Neutrophil (primary cell): ENCODE measurements around the gene METRN.

ENCODE experiments used
- H3K27ac ChIP-seq: fragments of 200-600 bp; sonication (generic); 2 replicates; pipeline ENCODE4 v1.5.1; 2016; ENCODE audit warnings: mild to moderate bottlenecking, moderate library complexity
- H3K27me3 ChIP-seq: fragments of 200-600 bp; sonication (generic); 2 replicates; pipeline ENCODE4 v1.6.0; 2016; ENCODE audit warnings: mild to moderate bottlenecking
- H3K36me3 ChIP-seq: fragments of 200-600 bp; sonication (generic); 2 replicates; pipeline ENCODE4 v1.5.1; 2017
- H3K4me1 ChIP-seq, 2 experiments: fragments of 200-600 bp in 1 of 2; sonication (generic) in 1 of 2; 1 replicate in 1 of 2; 2 replicates in 1 of 2; pipeline versions ENCODE4 v1.5.1 to v1.6.1; 2013 to 2016; ENCODE audit warnings: low read depth in 1 of 2, low read length in 1 of 2, mild to moderate bottlenecking in 1 of 2, moderate library complexity in 1 of 2; ENCODE audit not compliant: control insufficient read depth in 1 of 2, insufficient read depth in 1 of 2
- H3K4me3 ChIP-seq, 2 experiments: fragments of 200-600 bp in 1 of 2; sonication (generic) in 1 of 2; 1 replicate in 1 of 2; 2 replicates in 1 of 2; pipeline ENCODE4 v1.5.1; 2013 to 2016; ENCODE audit warnings: low read depth in 1 of 2, low read length in 1 of 2, mild to moderate bottlenecking in 1 of 2, moderate library complexity in 1 of 2
- H3K9me3 ChIP-seq: fragments of 200-600 bp; sonication (generic); 2 replicates; pipeline ENCODE4 v1.5.1; 2016
- TF ChIP-seq, protein P1 (sequence below): fragments of 200-600 bp; sonication (generic); IDR thresholded peaks from 2 replicates; pipeline ENCODE4 v1.5.1; 2016; ENCODE audit warnings: antibody characterized with exemption

The METRN gene

GRCh38 chr16:679814-680624, 34.9 kb upstream of the METRN start, which contains the start of gene STUB1:
Gene STUB1 (plus strand): TSS chr16:680410. CDS start chr16:680526, 116 bp downstream.
- TF ChIP-seq, protein P1, sequence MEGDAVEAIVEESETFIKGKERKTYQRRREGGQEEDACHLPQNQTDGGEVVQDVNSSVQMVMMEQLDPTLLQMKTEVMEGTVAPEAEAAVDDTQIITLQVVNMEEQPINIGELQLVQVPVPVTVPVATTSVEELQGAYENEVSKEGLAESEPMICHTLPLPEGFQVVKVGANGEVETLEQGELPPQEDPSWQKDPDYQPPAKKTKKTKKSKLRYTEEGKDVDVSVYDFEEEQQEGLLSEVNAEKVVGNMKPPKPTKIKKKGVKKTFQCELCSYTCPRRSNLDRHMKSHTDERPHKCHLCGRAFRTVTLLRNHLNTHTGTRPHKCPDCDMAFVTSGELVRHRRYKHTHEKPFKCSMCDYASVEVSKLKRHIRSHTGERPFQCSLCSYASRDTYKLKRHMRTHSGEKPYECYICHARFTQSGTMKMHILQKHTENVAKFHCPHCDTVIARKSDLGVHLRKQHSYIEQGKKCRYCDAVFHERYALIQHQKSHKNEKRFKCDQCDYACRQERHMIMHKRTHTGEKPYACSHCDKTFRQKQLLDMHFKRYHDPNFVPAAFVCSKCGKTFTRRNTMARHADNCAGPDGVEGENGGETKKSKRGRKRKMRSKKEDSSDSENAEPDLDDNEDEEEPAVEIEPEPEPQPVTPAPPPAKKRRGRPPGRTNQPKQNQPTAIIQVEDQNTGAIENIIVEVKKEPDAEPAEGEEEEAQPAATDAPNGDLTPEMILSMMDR: no peak
- Histone ChIP-seq H3K9me3 (no peaks in the 10 kb centered on the region), H3K27me3 (peaks cover 34% of the 10 kb centered on the region), H3K36me3 (peaks cover 14% of the 10 kb centered on the region), H3K4me1 (peaks cover 43 to 74% of the 10 kb centered on the region in 2 experiments), H3K27ac (peak within 1 kb of the TSS; percentile 86), H3K4me3 (peak within 1 kb of the TSS; percentile 83 to 91)

DNA sequence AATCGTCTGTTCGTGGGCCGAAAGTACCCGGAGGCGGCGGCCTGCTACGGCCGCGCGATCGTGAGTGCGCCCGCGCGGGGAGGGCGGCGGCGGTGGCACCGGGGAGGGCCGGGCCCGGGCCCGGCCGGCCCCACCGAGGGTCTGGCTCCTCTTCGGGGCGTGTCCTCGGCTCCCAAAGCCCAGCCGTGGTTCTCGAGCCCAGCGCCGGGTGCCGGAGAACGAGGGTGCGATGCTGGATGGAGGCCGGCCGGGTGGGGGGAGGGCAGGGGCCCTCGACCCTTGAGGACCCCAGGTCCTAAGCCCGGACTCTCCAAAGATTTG, 34.3 kb upstream of the METRN start:
- peak overlapping the region; percentile 86 for H3K27ac ChIP-seq
- H3K9me3 ChIP-seq: no peaks in the 10 kb centered on the region
- peaks cover 14% of the 10 kb centered on the region for H3K36me3 ChIP-seq
- H3K27me3 ChIP-seq: peaks cover 28% of the 10 kb centered on the region
- TF ChIP-seq, protein P1: no peak
- peak overlapping the region; percentile 83 to 91 for H3K4me3 ChIP-seq
- peaks cover 43 to 69% of the 10 kb centered on the region in 2 experiments for H3K4me1 ChIP-seq

DNA sequence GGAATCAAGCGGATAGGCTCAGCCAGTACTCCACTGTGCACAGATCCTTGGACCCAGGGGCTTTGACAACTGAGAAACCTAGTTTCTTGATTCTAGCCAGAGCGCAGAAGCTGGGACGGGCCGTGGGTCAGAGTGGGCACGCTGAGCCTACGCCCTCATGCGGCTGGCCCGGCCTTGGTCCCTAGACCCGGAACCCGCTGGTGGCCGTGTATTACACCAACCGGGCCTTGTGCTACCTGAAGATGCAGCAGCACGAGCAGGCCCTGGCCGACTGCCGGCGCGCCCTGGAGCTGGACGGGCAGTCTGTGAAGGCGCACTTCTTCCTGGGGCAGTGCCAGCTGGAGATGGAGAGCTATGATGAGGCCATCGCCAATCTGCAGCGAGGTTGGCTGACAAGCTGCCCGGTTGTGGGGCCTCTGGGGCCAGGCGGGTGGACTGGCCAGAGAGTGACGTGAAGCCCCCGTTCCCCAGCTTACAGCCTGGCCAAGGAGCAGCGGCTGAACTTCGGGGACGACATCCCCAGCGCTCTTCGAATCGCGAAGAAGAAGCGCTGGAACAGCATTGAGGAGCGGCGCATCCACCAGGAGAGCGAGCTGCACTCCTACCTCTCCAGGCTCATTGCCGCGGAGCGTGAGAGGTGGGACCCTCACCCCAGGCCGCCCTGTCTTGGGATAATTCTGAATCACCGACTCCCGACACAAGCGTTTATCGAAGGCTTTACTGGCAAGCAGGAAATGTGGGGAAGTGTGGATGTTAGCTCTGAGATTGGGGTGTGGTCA, 33.8 kb upstream of the METRN start:
- TF ChIP-seq, protein P1: no peak

DNA sequence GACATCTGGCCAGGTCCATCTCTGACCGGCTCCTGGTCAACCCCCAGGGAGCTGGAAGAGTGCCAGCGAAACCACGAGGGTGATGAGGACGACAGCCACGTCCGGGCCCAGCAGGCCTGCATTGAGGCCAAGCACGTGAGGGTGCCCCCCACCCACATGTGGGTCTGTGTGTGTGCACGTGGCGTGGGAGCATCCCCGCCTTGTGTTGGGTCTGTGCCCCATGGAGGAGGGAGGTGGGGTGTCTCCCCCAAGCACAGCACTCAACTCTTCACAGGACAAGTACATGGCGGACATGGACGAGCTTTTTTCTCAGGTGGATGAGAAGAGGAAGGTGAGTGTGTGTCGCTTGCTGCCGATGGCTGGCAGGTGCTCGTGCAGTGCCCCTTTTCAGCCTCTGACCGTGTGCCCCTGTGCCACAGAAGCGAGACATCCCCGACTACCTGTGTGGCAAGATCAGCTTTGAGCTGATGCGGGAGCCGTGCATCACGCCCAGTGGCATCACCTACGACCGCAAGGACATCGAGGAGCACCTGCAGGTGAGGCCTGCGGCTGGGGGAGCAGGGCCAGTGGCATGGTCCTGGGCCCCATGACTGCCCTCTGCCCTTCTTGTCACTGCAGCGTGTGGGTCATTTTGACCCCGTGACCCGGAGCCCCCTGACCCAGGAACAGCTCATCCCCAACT, 33.0 kb upstream of the METRN start:
- Histone ChIP-seq H3K4me1 (peaks cover 39 to 63% of the 10 kb centered on the region in 2 experiments), H3K27ac (no peak overlapping the region), H3K9me3 (no peaks in the 10 kb centered on the region), H3K4me3 (peak overlapping the region in 1 of 2 experiments; percentile 2), H3K27me3 (peaks cover 15% of the 10 kb centered on the region), H3K36me3 (peaks cover 19% of the 10 kb centered on the region)
- TF ChIP-seq, protein P1: no peak

More for the DNA sequence above, 33.8 kb upstream of the METRN start:
- Histone ChIP-seq H3K36me3 (peaks cover 14% of the 10 kb centered on the region), H3K4me3 (peak overlapping the region; percentile 83 to 91), H3K27me3 (peaks cover 22% of the 10 kb centered on the region), H3K27ac (peak overlapping the region; percentile 86), H3K9me3 (no peaks in the 10 kb centered on the region), H3K4me1 (peaks cover 43 to 70% of the 10 kb centered on the region in 2 experiments)
